Testis (tissue), 2 donors: ENCODE data around the gene ADIRF.

Experiments
- POLR2A ChIP-seq: fragments of 450-650 bp; IDR thresholded peaks from one replicate; pipeline ENCODE4 v1.6.1; 2017; ENCODE audit warnings: antibody characterized with exemption, mild to moderate bottlenecking, moderate library complexity
- TF ChIP-seq, protein P1 (sequence below), 3 experiments: fragments of 450-650 bp in 2 of 3; fragments of 200-600 bp in 1 of 3; sonication (generic) in 1 of 3; IDR thresholded peaks; one replicate each; pipeline ENCODE4 v1.5.1; 2016 to 2019; ENCODE audit warnings: antibody characterized with exemption in 3 of 3, mild to moderate bottlenecking in 2 of 3, moderate library complexity in 1 of 3

DNA sequence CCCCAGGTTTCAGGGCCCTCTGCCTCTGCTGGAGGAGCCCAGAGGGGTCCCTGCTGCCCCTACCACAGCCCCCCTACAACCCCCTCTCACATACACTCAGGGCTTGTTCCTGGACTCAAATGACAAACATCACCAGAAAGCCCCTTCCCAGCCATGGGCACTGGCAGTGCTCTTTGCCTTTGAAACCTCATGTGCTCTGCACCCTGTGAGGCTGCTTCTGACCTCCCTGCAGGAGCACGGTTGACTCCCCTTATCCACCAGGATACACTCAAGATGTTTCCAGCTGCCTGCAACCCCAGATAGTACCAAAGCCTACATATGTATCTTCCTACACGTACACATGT lies 3.5 kb upstream of the ADIRF start:
- no peak for TF ChIP-seq POLR2A
- TF ChIP-seq, protein P1, sequence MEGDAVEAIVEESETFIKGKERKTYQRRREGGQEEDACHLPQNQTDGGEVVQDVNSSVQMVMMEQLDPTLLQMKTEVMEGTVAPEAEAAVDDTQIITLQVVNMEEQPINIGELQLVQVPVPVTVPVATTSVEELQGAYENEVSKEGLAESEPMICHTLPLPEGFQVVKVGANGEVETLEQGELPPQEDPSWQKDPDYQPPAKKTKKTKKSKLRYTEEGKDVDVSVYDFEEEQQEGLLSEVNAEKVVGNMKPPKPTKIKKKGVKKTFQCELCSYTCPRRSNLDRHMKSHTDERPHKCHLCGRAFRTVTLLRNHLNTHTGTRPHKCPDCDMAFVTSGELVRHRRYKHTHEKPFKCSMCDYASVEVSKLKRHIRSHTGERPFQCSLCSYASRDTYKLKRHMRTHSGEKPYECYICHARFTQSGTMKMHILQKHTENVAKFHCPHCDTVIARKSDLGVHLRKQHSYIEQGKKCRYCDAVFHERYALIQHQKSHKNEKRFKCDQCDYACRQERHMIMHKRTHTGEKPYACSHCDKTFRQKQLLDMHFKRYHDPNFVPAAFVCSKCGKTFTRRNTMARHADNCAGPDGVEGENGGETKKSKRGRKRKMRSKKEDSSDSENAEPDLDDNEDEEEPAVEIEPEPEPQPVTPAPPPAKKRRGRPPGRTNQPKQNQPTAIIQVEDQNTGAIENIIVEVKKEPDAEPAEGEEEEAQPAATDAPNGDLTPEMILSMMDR (IDR thresholded peaks at IDR 0.05): no peak
